Thyroid gland (tissue), 4 donors: ENCODE data around the gene CDH4. TPM values are rescaled to one million over a fixed set of nuclear protein-coding genes. Genes with fewer than 3 reads are reported as not detected.

Experiments
- DNase-seq, 2 donors: peaks; one replicate each; pipeline ENCODE4 v3.0.0-alpha.2; 2019
- H3K27ac ChIP-seq, 3 donors: fragments of 200-600 bp; sonication (generic); 1 replicate in 2 of 3; 2 replicates in 1 of 3; pipeline ENCODE4 v1.5.1; 2016 to 2019; ENCODE audit warnings: mild to moderate bottlenecking in 1 of 3, moderate library complexity in 1 of 3
- H3K27me3 ChIP-seq: fragments of 200-600 bp; sonication (generic); one replicate; pipeline ENCODE4 v1.5.1; 2019
- H3K36me3 ChIP-seq, 2 donors: fragments of 200-600 bp; sonication (generic); one replicate each; pipeline ENCODE4 v1.5.1; 2016 to 2019
- H3K4me1 ChIP-seq, 2 donors: fragments of 200-600 bp; sonication (generic); one replicate each; pipeline ENCODE4 v1.5.1; 2017 to 2019
- H3K4me3 ChIP-seq, 3 donors: fragments of 200-600 bp; sonication (generic); replicated peaks in 1 of 3; 1 replicate in 2 of 3; 2 replicates in 1 of 3; pipeline ENCODE4 v1.5.1; 2016; ENCODE audit warnings: mild to moderate bottlenecking in 1 of 3
- H3K9me3 ChIP-seq: fragments of 200-600 bp; sonication (generic); one replicate; pipeline ENCODE4 v1.5.1; 2017
- POLR2A ChIP-seq, 2 donors: fragments of 450-650 bp; IDR thresholded peaks; one replicate each; pipeline ENCODE4 v1.6.1; 2017; ENCODE audit warnings: antibody characterized with exemption in 2 of 2, mild to moderate bottlenecking in 2 of 2, moderate library complexity in 1 of 2
- WGBS, 2 donors: methylation state at CpG; one replicate each; pipeline ENCODE4 v1.1.5; 2017; 5-methylcytosine and 5-hydroxymethylcytosine counted together
- intact Hi-C: fragments of 100-400 bp; cut with DNase I; formaldehyde crosslinking; loops from one replicate; pipeline ENCODE4 v1.15.1; 2023
- total RNA-seq, 4 donors: library from RNA; depleted of rRNA; stranded (reverse); fragments of >200 nt; gene quantifications; one replicate each; pipeline ENCODE4 v1.2.3, GENCODE V29; 2016
- TF ChIP-seq, protein P1 (sequence below), 6 experiments: fragments of 200-600 bp in 3 of 6; fragments of 450-650 bp in 3 of 6; sonication (generic) in 3 of 6; IDR thresholded peaks; one replicate each; pipeline ENCODE4 v1.5.1; 2016 to 2019; ENCODE audit warnings: antibody characterized with exemption in 6 of 6, mild to moderate bottlenecking in 2 of 6, inconsistent platforms in 1 of 6, moderate library complexity in 1 of 6

The CDH4 gene
- total RNA-seq, 4 donors from 2014 or later = 0.22 to 0.29 (median 0.29) TPM; not detected in 1

DNA sequence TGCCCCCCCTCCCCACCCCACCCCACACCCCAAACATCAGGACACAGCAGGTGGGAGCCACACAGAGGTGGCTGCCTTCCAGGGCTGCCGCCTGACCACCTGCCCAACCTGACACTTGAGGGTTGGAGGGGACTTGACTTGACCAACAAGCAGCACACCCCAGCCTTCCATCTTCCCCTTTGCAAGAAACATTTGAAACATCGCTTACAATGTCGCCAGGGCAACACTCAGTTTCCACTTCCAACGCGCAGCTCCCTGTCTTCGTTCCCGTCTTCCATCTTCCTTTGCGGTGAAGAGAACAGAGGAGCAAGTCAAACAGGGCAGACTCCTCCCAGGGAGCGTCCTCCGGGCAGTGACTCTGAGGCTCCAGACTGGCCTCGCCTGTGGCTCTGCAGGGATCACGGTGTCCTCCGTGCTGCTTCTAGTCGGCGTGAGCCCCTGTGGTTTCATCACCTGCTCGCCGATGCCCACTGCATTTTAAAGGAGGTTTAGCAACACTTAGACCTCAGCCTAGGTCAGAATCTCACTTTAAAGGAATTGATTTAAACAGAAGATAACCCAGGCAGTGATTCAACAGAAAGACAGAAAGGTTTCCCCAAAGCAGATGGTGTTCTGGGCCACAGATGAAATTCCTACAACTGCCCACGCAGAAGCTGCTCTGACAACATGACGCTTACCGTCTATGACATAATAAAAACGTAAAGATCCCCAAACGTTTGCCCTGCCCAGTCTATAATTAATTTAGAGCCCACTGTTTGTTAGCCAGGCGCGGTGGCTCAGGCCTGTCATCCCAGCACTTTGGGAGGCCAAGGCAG is 682.9 kb downstream of the CDH4 start:
- H3K9me3 ChIP-seq = no peaks in the 10 kb centered on the region
- no peak overlapping the region for H3K4me3 ChIP-seq
- WGBS, 2 donors = 45 to 56% methylated on average over 23 to 24 of the region's 24 CpGs
- intact Hi-C loops = no loop called here
- no peak for DNase-seq
- H3K4me1 ChIP-seq = no peaks in the 10 kb centered on the region
- H3K27me3 ChIP-seq = no peaks in the 10 kb centered on the region
- TF ChIP-seq, protein P1, sequence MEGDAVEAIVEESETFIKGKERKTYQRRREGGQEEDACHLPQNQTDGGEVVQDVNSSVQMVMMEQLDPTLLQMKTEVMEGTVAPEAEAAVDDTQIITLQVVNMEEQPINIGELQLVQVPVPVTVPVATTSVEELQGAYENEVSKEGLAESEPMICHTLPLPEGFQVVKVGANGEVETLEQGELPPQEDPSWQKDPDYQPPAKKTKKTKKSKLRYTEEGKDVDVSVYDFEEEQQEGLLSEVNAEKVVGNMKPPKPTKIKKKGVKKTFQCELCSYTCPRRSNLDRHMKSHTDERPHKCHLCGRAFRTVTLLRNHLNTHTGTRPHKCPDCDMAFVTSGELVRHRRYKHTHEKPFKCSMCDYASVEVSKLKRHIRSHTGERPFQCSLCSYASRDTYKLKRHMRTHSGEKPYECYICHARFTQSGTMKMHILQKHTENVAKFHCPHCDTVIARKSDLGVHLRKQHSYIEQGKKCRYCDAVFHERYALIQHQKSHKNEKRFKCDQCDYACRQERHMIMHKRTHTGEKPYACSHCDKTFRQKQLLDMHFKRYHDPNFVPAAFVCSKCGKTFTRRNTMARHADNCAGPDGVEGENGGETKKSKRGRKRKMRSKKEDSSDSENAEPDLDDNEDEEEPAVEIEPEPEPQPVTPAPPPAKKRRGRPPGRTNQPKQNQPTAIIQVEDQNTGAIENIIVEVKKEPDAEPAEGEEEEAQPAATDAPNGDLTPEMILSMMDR (IDR thresholded peaks at IDR 0.05) = no peak
- no peak for TF ChIP-seq POLR2A (IDR thresholded peaks at IDR 0.05)
- H3K27ac ChIP-seq = no peak overlapping the region
- H3K36me3 ChIP-seq = no peaks in the 10 kb centered on the region

- Histone ChIP-seq H3K9me3 (no peaks in the 10 kb centered on the region), H3K4me3 (no peak overlapping the region), H3K27me3 (no peaks in the 10 kb centered on the region), H3K27ac (no peak overlapping the region), H3K36me3 (no peaks in the 10 kb centered on the region), H3K4me1 (no peaks in the 10 kb centered on the region)
- TF ChIP-seq POLR2A (IDR thresholded peaks at IDR 0.05) = no peak
- TF ChIP-seq, protein P1 (IDR thresholded peaks at IDR 0.05) = no peak
- intact Hi-C loops = no loop called here
- WGBS, 2 donors = 83% methylated on average over 14 of the region's 14 CpGs
- no peak for DNase-seq
Measured at GRCh38 chr20:61935926-61936700, 684.1 kb downstream of the CDH4 start.

DNA sequence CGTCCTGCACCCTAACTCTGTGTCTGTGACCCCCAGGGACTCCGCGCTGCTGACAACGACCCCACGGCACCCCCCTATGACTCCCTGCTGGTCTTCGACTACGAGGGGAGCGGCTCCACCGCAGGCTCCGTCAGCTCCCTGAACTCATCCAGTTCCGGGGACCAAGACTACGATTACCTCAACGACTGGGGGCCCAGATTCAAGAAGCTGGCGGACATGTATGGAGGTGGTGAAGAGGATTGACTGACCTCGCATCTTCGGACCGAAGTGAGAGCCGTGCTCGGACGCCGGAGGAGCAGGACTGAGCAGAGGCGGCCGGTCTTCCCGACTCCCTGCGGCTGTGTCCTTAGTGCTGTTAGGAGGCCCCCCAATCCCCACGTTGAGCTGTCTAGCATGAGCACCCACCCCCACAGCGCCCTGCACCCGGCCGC is 684.7 kb downstream of the CDH4 start:
- no peaks in the 10 kb centered on the region for H3K36me3 ChIP-seq
- H3K4me1 ChIP-seq = no peaks in the 10 kb centered on the region
- intact Hi-C loops = no loop called here
- H3K27ac ChIP-seq = no peak overlapping the region
- WGBS, 2 donors = 78 to 88% methylated on average over 26 to 28 of the region's 29 CpGs
- no peaks in the 10 kb centered on the region for H3K9me3 ChIP-seq
- H3K27me3 ChIP-seq = no peaks in the 10 kb centered on the region
- TF ChIP-seq, protein P1 (IDR thresholded peaks at IDR 0.05) = no peak
- no peak for TF ChIP-seq POLR2A (IDR thresholded peaks at IDR 0.05)
- H3K4me3 ChIP-seq = no peak overlapping the region
- no peak for DNase-seq

DNA sequence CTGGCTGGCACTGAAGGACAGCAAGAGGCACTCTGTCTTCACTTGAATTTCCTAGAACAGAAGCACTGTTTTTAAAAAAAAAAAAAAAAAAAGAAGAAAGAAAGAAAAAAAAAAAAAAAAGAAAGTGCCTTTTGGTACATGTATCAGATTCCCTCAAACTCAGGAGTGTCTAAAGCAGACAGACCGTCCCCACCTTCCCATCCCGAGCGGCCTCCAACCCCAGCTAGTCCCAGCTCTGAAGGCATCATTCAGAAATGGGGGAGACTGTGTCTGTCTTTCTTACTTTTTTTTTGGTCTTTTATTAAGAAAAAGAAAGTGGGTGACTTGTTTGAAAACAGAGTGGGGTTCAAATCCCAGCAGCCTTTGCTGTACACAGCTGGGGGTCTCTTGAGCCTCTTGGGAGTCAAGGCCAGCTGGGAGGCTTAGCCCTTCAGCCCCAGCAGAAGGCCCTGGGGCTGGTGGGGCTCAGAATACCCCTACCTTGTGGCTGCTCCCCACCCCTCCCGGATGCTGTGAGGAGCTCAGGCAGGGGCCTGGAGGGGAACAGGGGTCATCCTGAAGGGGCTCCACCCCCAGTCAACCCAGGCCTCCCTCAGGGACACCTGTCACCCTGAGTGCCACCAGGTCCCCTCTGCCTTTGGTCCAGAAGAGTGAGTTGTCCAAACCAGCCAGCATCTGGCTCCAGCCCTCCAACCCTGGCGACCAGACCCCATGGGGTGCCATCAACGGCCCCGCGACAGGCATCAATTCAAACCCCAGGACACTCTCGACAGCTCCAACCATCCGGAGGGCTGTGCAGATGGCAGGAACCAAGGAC is 685.3 kb downstream of the CDH4 start:
- H3K27me3 ChIP-seq = no peaks in the 10 kb centered on the region
- no peak overlapping the region for H3K27ac ChIP-seq
- H3K9me3 ChIP-seq = no peaks in the 10 kb centered on the region
- intact Hi-C loops = no loop called here
- no peaks in the 10 kb centered on the region for H3K36me3 ChIP-seq
- no peak overlapping the region for H3K4me3 ChIP-seq
- no peaks in the 10 kb centered on the region for H3K4me1 ChIP-seq
- TF ChIP-seq, protein P1 (IDR thresholded peaks at IDR 0.05) = no peak
- no peak for TF ChIP-seq POLR2A (IDR thresholded peaks at IDR 0.05)
- WGBS, 2 donors = 64 to 86% methylated on average over 3 to 7 of the region's 10 CpGs
- DNase-seq = no peak
